WERI-Rb-1 (cell line): ENCODE measurements around the gene MRC1.
"Not testable (repeated sequence)": the region's sequence is repeated elsewhere in the genome, so short reads cannot be mapped to it uniquely, and the experiment has no call there.

Experiments
- DNase-seq: peaks from one replicate; pipeline ENCODE4 v3.0.0-alpha.2; 2020
- H3K27ac ChIP-seq: fragments of 250-450 bp; sonication (Bioruptor Pico); 2 replicates; pipeline ENCODE4 v1.5.1; 2020; ENCODE audit warnings: mild to moderate bottlenecking, moderate library complexity
- H3K27me3 ChIP-seq: fragments of 250-450 bp; sonication (Bioruptor Pico); 2 replicates; pipeline ENCODE4 v1.5.1; 2021; ENCODE audit warnings: mild to moderate bottlenecking, low read depth, moderate library complexity; ENCODE audit not compliant: insufficient read depth, severe bottlenecking
- H3K36me3 ChIP-seq: fragments of 250-450 bp; sonication (Bioruptor Pico); 2 replicates; pipeline ENCODE4 v1.5.1; 2020; ENCODE audit warnings: mild to moderate bottlenecking, moderate library complexity
- H3K4me3 ChIP-seq: 2 replicates; pipeline ENCODE4 v1.5.1; 2011; ENCODE audit warnings: low read depth, mild to moderate bottlenecking, control low read depth, low read length
- H3K9me3 ChIP-seq: fragments of 250-450 bp; sonication (Bioruptor Pico); 2 replicates; pipeline ENCODE4 v1.5.1; 2021; ENCODE audit warnings: mild to moderate bottlenecking, moderate library complexity; ENCODE audit not compliant: severe bottlenecking
- CTCF ChIP-seq: IDR thresholded peaks from 2 replicates; pipeline ENCODE4 v1.5.1; 2011; ENCODE audit warnings: low read depth, mild to moderate bottlenecking, control low read depth, inconsistent platforms, low read length

Gene MRC1

GRCh38 chr10:17951868-17952371 is 142.8 kb downstream of the MRC1 start, which contains the start of gene SLC39A12:
Gene SLC39A12 (plus strand): TSS chr10:17951918. CDS start chr10:17953277, 1,359 bp downstream.
- no peak within 1 kb of the TSS for H3K4me3 ChIP-seq
- no peaks in the 10 kb centered on the region for H3K9me3 ChIP-seq
- no peaks in the 10 kb centered on the region for H3K36me3 ChIP-seq
- H3K27me3 ChIP-seq: no peaks in the 10 kb centered on the region
- no peak for DNase-seq
- H3K27ac ChIP-seq: no peak within 1 kb of the TSS
- TF ChIP-seq CTCF: no peak

DNA sequence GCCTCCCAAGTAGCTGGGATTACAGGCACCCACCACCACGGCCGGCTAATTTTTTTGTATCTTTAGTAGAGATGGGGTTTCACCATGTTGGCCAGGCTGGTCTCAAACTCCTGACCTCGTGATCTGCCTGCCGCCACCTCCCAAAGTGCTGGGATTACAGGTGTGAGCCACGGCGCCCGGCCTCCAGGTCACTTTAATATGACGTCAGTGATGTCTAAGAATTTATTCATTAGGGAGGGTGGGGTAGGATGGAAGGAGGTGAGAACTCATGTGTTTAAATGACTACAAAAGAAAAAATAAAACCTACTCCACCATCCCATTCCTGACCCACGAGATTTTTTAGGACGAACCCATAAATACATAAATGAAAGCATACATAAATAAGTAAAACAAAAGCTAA is 145.2 kb downstream of the MRC1 start:
- not testable (repeated sequence) for H3K27ac ChIP-seq, H3K9me3 ChIP-seq, DNase-seq, H3K27me3 ChIP-seq, H3K4me3 ChIP-seq, H3K36me3 ChIP-seq

GRCh38 chr10:17954861-17955260 is 145.7 kb downstream of the MRC1 start:
- Histone ChIP-seq H3K4me3 (no peak overlapping the region), H3K27ac (no peak overlapping the region), H3K27me3 (no peaks in the 10 kb centered on the region), H3K9me3 (no peaks in the 10 kb centered on the region), H3K36me3 (no peaks in the 10 kb centered on the region)
- DNase-seq: no peak
- no peak for TF ChIP-seq CTCF

DNA sequence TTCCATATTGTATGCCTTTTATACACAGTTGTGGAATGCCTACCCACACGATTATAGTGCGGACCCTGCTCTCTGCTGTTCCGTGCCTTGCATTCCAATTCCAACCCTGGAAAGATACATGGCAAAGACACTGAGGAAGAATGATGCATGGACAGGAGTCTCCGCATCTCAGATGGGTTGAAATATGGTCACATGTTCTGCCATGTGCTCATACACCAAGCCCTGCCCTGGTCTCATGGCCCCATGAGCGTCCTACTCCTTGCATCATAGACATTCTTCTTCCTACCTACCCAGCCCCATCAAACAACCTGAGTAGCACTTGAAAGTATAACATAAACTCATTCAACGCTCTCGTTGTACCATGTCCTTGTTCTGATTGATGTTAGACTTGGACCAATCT is 148.9 kb downstream of the MRC1 start:
- Histone ChIP-seq H3K27ac (no peak overlapping the region), H3K27me3 (no peaks in the 10 kb centered on the region), H3K9me3 (no peaks in the 10 kb centered on the region), H3K4me3 (no peak overlapping the region), H3K36me3 (no peaks in the 10 kb centered on the region)
- DNase-seq: no peak
- no peak for TF ChIP-seq CTCF

GRCh38 chr10:17959870-17960269 is 150.7 kb downstream of the MRC1 start:
- TF ChIP-seq CTCF: no peak

More at GRCh38 chr10:17959870-17960269, 150.7 kb downstream of the MRC1 start:
- no peak for DNase-seq
- Histone ChIP-seq H3K4me3 (no peak overlapping the region), H3K36me3 (no peaks in the 10 kb centered on the region), H3K27ac (no peak overlapping the region), H3K27me3 (no peaks in the 10 kb centered on the region), H3K9me3 (no peaks in the 10 kb centered on the region)
